HepG2 (cell line): Measurements from ENCODE around the gene COMMD7. TPM values are rescaled to one million over a fixed set of nuclear protein-coding genes. Genes with fewer than 3 reads are reported as not detected.

ENCODE experiments used
- ATF2 ChIP-seq: sonication (generic); formaldehyde crosslinking; IDR thresholded peaks from 2 replicates; pipeline ENCODE4 v1.4.0; 2020; ENCODE audit warnings: missing genetic modification reagents
- E2F2 ChIP-seq: sonication (generic); formaldehyde crosslinking; IDR thresholded peaks from 2 replicates; pipeline ENCODE4 v1.4.0; 2020; ENCODE audit warnings: missing genetic modification reagents, borderline replicate concordance
- FUBP1 ChIP-seq: sonication (generic); formaldehyde crosslinking; IDR thresholded peaks from 2 replicates; pipeline ENCODE4 v1.5.1; 2020; ENCODE audit warnings: missing genetic modification reagents, mild to moderate bottlenecking, borderline replicate concordance
- HCFC1 ChIP-seq: fragments of 150-350 bp; IDR thresholded peaks from 2 replicates; pipeline ENCODE4 v1.6.1; 2014; ENCODE audit warnings: low read depth, low read length
- MEF2D ChIP-seq: sonication (generic); formaldehyde crosslinking; IDR thresholded peaks from 2 replicates; pipeline ENCODE4 v1.5.1; 2020; ENCODE audit warnings: mild to moderate bottlenecking, missing genetic modification reagents
- TCF12 ChIP-seq, 2 experiments: fragments of 450-650 bp in 1 of 2; sonication (generic) in 1 of 2; formaldehyde crosslinking in 1 of 2; IDR thresholded peaks; 2 replicates each; pipeline versions ENCODE4 v1.6.1 to v1.8.0; 2017 to 2022; ENCODE audit warnings: antibody characterized with exemption in 1 of 2, mild to moderate bottlenecking in 1 of 2, missing genetic modification reagents in 1 of 2, moderate library complexity in 1 of 2
- ZNF205 ChIP-seq: IDR thresholded peaks from 2 replicates; pipeline ENCODE4 v1.6.1; 2018; ENCODE audit warnings: missing biosample characterization, missing genetic modification reagents
- ZNF343 ChIP-seq: sonication (generic); formaldehyde crosslinking; IDR thresholded peaks from 2 replicates; pipeline ENCODE4 v1.4.0; 2020; ENCODE audit warnings: mild to moderate bottlenecking, missing genetic modification reagents
- ZNF614 ChIP-seq: IDR thresholded peaks from 2 replicates; pipeline ENCODE4 v1.6.1; 2018; ENCODE audit warnings: missing biosample characterization, missing genetic modification reagents, inconsistent platforms, borderline replicate concordance
- ZNF646 ChIP-seq: sonication (generic); formaldehyde crosslinking; IDR thresholded peaks from 2 replicates; pipeline ENCODE4 v1.9.0; 2021; ENCODE audit warnings: mild to moderate bottlenecking, missing genetic modification reagents
- ZNF775 ChIP-seq: sonication (generic); formaldehyde crosslinking; IDR thresholded peaks from 2 replicates; pipeline ENCODE4 v1.4.0; 2020; ENCODE audit warnings: missing genetic modification reagents, mild to moderate bottlenecking, moderate library complexity, borderline replicate concordance
- polyA plus RNA-seq, 8 experiments: library from polyadenylated mRNA; depleted of rRNA in 3 of 8; stranded (reverse) in 7 of 8; unstranded in 1 of 8; fragments of >200 nt; fragmentation: Illumina TruSeq in 4 of 8; extraction: Trizol in 4 of 8; gene quantifications; 2 replicates each; pipeline versions ENCODE4 v1.2.1 to v1.2.3, GENCODE V29; 2011 to 2016; ENCODE audit warnings: low read depth in 4 of 8, missing spikeins in 1 of 8, mixed read lengths in 1 of 8; ENCODE audit not compliant: insufficient read depth in 1 of 8
- total RNA-seq, 5 experiments: library from RNA; depleted of rRNA; stranded (reverse); fragments of >200 nt; fragmentation: Illumina TruSeq; extraction: Trizol; gene quantifications; 2 replicates each; pipeline ENCODE4 v1.2.3, GENCODE V29; 2016; ENCODE audit warnings: low read depth in 1 of 5
- TF ChIP-seq, protein P1 (sequence below): sonication (generic); formaldehyde crosslinking; IDR thresholded peaks from 2 replicates; pipeline ENCODE4 v1.5.0; 2020; ENCODE audit warnings: missing genetic modification reagents, mild to moderate bottlenecking, borderline replicate concordance

COMMD7 gene
- total and polyA plus RNA-seq, 2 of the 13 experiments (the other 11 are each of a cell fraction or from before 2014, with no cell fraction given), result 42.1 to 53.3 TPM

GRCh38 chr20:32681175-32682084, 61.8 kb downstream of the COMMD7 start (continued):
- no peak for TF ChIP-seq FUBP1 (CRISPR knock-in tag)
- 0 out of 2 replicates have a peak, but pooled peaks have one; percentile 4 for TF ChIP-seq MEF2D (CRISPR knock-in tag)
- 0 out of 2 replicates have a peak, but pooled peaks have one; percentile 14 for TF ChIP-seq ZNF205
- TF ChIP-seq, protein P1, sequence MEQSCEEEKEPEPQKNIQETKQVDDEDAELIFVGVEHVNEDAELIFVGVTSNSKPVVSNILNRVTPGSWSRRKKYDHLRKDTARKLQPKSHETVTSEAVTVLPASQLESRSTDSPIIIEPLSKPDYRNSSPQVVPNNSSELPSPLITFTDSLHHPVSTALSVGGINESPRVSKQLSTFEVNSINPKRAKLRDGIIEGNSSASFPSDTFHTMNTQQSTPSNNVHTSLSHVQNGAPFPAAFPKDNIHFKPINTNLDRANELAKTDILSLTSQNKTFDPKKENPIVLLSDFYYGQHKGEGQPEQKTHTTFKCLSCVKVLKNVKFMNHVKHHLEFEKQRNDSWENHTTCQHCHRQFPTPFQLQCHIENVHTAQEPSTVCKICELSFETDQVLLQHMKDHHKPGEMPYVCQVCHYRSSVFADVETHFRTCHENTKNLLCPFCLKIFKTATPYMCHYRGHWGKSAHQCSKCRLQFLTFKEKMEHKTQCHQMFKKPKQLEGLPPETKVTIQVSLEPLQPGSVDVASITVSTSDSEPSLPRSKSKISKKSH (CRISPR knock-in tag), result peak; percentile 79
- 0 out of 2 replicates have a peak, but pooled peaks have one; percentile 6 for TF ChIP-seq ATF2 (CRISPR knock-in tag)
- TF ChIP-seq ZNF343, result no peak; the same call in 1 of the 2 replicates
- no peak for TF ChIP-seq HCFC1
- TF ChIP-seq TCF12 (IDR thresholded peaks at IDR 0.05), result no peak
- no peak for TF ChIP-seq TCF12 (CRISPR knock-in tag; IDR thresholded peaks at IDR 0.05)
- TF ChIP-seq ZNF775 (CRISPR knock-in tag), result no peak
- no peak for TF ChIP-seq E2F2
- no peak for TF ChIP-seq ZNF614 (CRISPR knock-in tag)
- no peak for TF ChIP-seq ZNF646 (CRISPR knock-in tag)
